ENCODE measurements around the gene TFAP2C.

TFAP2C gene

DNA sequence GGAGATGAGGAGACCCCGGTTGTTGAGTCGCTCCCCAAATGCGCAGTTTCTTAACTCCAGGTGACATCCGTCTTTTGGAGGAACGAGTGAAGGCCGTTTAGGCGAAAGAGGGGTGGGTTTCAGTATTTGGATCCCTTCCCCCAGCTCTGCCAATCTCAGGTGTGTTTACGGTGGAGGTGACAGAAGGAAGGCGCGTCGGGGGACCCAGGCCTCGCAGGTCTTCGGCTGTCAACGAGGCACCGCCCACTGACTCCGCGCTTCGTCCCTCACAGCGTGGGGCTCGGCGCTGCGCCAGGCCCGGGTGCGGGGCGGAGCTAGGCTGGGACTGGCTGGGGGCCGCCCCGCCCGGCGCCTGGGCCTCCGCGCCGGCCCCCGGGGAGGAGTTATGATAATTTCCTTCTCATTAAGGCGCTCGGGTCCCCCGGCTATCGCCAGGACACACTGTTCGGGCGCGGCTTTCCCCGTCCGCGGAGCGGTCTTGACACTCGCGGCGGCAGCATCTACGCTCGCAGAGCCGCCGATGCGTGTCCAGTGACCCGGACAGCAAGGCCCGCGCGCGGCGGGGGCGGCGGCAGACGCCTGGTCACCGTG, at the start of gene TFAP2C:
Gene TFAP2C, plus strand, starts transcription at position 434 of the 591 bp plus-strand sequence. CDS start 239 bp downstream, outside the sequence.
- DNase-seq (ENCODE audit: low spot score) = peak; percentile 79

DNA sequence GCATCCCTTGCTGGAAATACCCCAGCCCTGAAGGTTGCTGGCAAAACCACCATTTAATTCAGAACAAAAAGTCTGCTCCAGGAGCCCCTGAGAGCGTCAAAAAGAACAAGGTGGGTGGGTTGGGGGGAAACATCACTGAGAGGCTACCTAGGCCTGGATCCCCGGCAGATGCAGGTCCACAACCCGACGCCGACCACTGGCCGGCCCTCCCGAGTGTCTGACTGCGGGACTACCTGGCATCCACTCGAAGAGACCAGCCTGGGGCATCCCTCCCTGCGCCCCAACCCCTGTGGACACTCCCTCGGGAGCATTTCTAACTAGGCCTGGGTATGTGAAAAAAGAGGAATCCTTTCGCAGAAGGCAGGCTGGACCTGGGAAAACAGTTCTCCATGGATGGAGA, 48.9 kb upstream of the TFAP2C start:
- DNase-seq (ENCODE audit: low spot score) = no peak

DNA sequence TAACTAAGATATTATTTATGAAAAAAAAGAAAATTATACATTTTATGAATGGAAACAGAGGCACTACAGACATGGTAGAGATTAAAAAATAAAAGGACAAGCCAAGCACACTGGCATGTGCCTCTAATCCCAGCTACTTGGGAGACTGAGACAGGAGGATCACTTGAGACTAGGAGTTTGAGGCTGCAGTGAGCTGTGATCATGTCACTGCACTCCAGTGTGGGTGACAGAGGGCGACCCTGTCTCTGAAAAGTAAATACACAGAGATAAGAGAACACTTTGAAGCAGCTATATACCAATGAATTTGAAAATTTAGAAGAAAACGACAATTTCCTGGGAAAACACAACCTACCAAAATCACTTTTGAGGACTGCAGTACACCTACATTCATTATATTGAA, 47.4 kb upstream of the TFAP2C start:
- no peak for DNase-seq (ENCODE audit: low spot score)

DNA sequence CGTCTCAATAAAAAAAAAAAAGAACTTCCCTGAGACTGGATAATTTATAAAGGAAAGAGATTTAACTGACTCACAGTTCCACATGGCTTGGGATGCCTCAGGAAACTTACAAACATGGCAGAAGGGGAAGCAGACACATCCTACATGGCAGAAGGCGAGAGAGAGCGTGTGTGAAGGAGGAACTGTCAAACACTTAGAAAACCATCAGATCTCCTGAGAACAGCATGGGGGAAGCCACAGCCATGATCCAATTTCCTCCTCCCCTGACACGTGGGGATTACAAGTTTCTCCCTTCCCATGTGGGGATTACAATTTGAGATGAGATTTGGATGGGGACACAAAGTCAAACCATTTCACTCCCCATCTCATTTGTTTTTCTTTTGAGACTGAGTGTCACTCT, 46.6 kb upstream of the TFAP2C start:
- DNase-seq (ENCODE audit: low spot score) = no peak

DNA sequence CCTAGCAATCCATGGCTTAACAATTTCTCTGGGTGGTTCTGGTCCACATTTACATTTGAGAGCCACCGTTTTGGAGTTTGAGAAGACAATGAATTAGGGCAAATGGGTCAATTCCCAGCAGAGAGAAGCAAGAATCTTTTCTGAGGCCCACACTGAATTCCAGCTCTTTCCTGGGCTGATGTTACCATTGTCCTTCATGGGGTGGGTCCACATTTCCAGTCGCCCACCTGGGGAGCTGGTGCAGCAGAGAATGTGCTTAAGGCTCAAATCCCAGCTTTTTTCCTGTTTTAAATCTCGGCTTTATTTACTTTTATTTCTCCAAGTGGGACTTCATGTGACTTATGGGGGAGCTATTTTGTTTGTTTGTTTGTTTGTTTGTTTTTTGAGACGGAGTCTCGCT, 44.2 kb upstream of the TFAP2C start:
- DNase-seq (ENCODE audit: low spot score) = no peak

DNA sequence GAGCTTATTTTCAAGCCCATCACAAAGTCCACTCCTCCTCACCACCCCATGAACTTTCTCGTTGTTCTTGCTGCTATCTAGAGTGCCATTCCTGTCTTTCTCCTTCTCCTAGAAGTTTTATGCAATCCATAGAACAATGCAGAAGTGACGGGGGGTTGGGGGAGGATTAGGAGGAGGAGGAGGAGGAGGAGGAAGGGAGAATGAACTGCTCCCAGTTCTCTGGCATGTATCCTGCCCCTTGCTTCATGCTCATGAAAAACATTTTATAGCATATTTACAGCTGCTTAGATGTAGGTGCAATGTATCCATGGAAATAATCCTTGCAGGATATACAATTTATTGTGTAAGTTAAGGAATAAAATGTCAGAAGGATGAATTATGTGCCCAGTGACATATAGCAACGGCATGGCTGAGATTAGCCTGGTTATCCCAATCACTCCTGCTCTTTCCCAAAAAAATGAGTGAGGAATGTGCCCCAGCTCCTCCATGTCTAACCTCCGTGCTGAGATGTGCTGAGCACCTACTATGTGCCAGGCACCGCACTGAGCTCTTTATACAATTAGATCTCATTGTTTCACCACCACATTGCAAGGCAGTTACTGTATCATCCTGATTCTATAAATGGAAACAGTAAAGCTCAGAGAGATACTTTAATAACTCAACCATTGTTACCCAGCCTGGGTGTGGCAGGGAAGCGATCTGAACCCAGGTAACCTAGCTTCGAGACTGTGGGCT, 41.6 kb upstream of the TFAP2C start:
- no peak for DNase-seq (ENCODE audit: low spot score)

DNA sequence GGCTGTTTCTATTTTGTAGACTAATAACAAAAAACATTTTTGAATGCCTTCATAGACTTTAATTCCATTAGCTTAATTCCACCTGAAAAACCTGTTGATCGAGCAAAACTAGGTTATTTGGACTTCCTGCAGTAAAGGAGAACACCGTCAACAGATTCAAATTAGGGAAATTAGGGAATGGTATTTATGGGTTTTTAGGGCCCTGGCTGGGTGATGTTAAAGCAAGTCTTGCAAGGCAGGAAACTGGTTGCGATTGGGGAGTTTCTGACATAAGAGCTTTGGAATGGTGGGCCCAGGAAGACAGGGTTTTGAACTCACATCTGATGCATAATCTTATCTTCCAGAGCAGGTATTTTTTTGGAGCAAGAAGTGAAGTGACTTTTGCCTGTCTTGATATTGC, 40.1 kb upstream of the TFAP2C start:
- DNase-seq (ENCODE audit: low spot score) = no peak

DNA sequence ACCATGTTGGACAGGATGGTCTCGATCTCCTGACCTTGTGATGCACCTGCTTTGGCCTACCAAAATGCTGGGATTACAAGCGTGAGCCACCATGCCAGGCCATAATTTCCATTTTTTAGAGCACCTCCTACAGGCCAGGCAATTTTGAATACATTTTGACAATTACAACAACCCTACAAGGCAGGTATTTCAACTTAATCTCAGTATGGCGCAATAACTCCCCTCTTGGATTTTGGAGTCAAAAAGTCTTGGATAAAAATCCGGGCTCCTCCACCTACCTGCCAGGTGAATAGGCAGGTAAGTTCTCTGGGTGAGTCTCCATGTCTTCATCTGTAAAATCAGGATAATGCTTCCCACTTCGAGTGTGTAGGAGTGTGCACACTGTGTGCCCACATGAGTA, 39.5 kb upstream of the TFAP2C start:
- DNase-seq (ENCODE audit: low spot score) = no peak

DNA sequence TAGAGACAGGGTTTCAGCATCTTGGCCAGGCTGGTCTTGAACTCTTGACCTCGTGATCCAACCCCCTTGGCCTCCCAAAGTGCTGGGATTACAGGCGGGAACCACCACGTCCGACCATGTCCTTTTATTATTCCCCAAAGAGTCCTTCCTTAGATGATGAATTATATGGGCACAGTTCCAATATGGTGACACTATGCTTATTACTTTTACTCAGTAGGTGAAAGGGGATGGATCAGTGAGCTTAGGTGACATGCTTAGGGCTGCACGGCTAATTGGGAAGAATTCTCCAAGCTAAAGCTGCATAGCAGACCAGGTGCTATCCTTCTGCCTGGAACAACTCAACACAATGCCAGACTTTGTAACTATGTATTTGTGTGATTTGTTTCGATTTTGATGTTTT, 38.2 kb upstream of the TFAP2C start:
- no peak for DNase-seq (ENCODE audit: low spot score)

DNA sequence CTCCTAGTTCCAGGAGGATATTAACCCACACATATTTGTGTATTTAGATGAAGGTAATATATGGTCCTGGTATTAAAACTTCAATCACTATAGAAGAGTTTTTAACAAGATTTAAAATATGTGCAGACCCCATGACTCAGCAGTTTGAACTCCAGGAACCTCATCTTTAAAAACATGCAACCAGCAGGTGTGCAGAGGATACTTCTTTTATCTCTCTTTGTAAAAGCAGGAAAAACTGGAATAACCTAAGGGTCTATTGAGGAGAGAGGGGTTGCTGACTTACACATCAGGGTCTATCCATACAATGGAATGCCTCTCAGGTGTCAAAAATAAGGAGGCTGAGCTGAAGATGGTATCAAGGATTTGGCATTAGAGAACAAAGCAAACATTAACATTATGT, 36.9 kb upstream of the TFAP2C start:
- no peak for DNase-seq (ENCODE audit: low spot score)

DNA sequence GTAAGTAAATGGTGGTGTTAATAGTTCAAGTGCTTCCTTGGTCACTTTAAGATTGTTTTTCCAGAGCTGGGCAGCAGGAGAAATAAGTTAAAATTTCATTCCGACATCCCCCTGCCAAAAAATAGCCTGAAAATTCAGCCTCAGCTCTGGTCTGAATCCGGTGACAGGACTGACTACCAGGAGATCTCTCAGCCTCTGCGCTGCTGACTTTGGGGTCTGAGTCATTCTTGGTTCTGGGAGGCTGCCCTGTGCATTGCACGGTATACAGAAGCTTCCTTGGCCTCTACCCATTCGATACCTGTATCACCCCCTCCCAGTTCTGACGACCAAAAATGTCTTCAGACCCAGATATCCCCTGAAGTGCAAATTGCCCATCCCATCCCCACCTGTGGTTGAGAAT, 36.3 kb upstream of the TFAP2C start:
- no peak for DNase-seq (ENCODE audit: low spot score)

DNA sequence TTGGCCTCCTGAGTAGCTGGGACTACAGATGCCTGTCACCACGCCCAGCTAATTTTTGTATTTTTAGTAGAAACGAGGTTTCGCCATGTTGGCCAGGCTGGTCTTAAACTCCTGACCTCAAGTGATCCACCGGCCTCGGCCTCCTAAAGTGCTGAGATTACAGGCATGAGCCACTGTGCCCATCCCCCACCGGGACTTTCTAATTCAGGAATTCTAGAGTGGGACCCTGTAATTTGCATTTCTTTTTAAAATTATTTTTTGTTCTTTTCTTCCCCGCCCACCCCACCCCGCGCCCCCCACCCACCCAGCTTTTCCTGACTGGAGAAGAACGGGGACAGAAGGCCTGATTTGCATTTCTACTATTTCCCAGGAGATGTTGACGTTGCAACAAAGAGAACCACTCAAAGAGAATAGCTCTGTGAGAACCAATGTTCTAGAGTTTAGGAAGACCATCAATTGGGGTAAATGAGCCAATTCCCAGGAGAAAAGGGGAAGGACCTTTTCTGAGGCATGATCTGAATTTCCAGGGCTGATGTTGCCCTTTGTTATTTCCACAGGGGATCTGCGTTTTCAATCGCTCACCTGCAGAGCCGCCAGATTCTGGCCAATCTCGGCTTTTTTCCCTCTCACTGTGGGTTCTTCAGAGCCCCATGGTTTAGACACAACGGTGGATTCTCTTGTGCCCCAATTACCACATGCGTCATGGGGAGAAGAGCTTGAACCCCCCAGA, 33.2 kb upstream of the TFAP2C start:
- DNase-seq (ENCODE audit: low spot score) = no peak

DNA sequence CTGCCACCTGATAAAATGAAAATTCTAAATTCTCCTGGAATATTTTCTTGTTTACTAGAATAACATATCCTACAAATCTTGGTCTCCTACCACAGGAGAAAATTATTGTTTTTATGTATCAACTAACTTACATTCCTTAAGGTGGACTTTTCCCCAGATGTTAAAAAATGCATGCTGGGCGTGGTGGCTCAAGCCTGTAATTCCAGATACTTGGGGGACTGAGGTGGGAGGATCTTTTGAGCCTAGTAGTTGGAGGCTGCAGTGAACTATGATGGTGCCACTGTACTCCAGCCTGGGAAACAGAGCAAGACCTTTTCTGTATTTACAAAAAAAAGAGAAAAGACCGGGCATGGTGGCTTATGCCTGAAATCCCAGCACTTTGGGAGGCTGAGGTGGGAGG, 27.9 kb upstream of the TFAP2C start:
- DNase-seq (ENCODE audit: low spot score) = no peak

DNA sequence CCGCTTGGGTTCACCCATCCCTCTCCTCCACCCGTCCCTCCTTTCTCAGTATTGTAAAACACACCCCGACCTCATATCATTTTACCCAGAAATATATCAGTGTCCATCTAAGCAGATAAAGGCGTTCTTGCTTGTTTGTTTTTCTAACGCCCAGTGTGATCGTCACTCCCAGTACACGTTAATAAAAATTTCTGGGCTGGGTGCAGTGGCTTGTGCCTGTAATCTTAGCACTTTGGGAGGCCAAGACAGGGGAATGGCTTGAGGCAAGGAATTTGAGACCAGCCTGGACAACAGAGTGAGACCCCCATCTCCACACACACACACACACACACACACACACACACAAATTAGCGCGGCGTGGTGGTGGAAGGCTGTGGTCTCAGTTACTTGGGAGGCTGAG, 24.4 kb upstream of the TFAP2C start:
- DNase-seq (ENCODE audit: low spot score) = no peak

DNA sequence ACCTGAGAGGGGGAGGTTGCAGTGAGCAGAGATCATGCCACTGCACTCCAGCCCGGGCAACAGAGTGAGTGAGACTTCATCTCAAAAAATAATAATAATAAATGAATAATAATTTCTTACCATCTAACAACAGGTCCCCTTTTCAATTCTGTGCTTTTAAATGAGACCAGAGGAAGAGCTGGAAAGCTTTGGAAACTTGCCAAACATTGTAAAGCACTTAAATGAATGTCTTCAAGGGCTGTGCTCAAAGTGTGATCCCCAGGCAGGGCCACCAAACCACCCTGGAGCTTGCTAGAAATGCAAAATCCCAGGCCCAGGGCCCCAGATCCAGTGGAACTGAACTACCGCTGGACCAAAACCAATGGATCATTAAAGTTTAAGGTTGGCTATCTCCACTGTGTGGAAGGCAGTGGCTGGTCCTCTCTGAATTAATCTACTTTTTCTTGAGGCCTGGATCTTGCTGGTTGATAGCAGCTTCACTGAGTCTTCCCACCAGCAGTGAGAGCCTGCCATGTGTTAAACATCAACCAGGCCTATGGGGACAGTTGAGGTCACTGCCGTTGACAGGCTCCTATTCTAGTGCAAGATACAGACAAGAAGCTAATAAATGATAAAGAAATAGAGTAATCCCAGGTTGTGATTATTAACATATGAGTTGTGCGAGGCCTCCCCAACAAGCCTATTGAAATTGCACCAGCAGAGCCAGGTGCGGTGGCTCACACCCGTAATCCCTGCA, 23.7 kb upstream of the TFAP2C start:
- DNase-seq (ENCODE audit: low spot score) = no peak

DNA sequence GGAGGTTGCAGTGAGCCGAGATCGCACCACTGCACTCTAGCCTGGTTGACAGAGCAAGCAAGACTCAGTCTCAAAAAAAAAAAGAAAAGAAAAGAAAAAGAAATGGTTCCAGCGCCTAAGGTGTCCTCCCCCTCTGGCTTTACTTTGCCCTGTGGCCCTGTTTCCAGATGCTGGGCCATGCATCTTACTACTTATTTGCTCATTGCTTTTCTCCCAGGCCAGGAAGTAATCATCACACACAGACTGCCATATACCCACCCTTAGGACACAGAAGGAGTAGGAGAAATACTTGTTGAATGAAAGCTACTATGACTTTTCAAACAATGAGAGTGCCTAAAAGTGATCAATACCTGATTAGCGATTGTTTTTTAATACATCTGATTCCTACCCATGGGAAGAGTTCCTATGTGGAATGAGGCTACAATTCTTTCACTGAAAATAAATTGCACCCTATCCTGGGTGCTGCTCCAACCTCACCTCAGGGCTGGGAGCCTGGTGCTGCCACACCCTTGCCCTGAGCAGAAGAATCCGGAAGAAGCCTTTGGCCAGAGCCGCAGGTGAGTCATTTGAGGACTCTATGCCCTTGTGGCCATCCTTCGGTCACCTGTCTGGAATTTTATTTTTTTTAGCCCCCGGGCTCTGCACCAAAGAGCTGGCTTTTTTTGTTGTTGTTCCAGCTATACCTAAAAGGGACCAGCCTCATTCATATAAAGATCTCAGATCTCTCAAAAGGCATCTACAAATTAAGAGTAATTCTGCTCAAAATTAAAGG, 22.7 kb upstream of the TFAP2C start:
- DNase-seq (ENCODE audit: low spot score) = no peak

DNA sequence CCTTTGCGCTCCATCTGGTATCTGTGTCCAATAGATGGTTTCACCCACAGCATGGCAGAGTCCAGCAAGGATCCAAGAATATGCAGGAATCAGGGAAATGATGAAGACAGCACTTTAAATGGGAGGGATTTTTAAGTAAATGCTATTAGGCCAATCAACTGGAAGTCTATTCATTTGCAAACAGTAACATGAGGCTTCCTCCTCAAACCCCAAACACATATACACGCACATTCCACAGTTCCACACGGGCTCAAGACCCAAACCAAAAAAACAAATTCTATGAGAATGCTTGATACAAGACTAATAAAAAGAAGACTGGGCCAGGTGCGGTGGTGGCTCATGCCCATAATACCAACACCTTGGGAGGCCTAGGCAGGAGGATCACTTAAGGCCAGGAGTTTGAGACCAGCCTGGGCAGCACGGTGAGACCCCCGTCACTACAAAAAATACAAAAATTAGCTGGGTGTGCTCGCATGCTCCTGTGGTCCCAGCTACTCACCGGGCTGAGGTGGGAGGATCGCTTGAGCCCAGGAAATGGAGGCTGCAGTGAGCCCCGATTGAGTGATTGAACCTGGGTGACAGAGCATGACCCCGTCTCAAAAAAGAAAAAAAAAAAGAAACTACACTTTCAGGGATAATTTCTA, 21.9 kb upstream of the TFAP2C start:
- DNase-seq (ENCODE audit: low spot score) = no peak

DNA sequence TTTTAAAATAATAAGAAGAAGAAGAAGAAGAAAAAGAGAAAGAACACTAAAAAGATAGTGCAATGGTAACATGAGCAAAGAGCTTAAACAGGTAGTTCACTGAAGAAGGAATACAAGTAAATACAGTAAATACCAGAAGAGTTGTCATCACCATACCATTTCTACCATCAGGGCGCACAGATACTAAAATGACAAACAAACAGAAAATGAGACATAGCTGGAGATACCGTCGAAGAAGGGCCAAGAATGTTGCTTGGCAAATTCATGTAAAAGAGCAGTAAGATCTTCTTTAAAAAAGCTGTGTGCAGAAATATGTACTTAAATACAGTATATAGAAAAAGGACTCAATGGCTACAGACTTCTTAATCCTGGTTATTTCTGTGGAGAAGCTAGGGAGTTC, 20.7 kb upstream of the TFAP2C start:
- no peak for DNase-seq (ENCODE audit: low spot score)

DNA sequence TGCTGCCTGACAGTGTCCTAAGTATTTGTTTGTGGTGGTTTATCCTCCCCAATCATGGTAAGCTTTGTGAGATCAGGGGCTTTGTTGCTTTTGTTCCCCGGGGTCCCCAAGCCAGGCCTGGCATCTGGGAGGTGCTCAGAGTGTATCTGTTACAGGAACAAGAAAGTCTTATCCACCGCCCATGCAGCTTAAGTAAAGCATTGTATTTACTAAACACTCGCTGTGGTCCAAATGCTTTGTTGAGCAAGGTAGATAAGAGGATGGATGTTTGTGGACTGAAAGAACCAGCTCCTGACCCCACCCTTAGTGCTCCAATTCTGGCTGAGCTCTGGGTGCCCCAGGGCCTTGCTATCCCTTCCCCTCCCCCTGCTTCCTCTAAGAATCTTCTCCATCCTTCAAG, 19.8 kb upstream of the TFAP2C start:
- no peak for DNase-seq (ENCODE audit: low spot score)

DNA sequence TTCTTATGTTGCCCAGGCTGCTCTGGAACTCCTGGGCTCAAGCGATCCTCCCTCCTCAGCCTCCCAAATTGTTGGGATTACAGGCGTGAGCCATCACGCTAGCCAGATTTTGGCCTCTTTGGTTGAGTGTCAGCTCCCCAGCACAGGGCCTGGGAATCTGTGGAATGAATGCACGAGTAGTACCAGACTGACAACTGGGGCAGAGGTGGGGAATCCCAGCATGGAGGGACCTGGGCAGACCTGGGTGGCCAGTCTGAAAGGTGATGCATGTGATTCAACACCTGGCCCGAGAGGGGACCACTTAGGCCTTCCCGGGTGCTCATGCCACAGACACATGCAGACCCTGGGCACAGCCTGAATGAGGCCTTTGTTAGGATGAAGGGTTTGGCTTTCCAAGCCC, 19.0 kb upstream of the TFAP2C start:
- no peak for DNase-seq (ENCODE audit: low spot score)

DNA sequence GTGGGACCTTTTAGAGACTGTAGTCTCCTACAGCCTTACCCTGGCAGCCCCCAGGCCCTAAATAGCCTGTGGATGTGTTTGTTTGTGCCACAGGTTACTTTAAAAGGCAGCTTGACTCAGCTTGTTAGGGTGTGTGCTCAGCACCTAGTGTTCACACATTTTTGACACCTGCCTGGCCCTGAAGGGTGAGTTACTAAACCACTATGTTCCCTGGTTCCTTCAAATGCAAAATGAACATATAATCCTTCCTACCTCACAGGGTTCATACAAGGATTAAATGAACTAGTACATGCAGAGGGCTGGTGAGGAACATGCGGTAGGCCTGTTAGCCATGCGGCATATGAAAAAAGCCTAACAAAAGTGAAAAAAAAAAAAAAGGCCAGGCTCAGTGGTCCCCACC, 14.9 kb upstream of the TFAP2C start:
- no peak for DNase-seq (ENCODE audit: low spot score)

Data from AG08396 (cell line).